Head of caudate nucleus (tissue), 42 donors: ENCODE results near the gene VCL.

Experiments used
- DNase-seq, 42 donors: peaks; one replicate each; pipeline versions ENCODE4 v3.0.0 to v3.0.0-alpha.2; 2020 to 2021; ENCODE audit warnings: mixed read lengths in 7 of 42
- intact Hi-C: fragments of 100-400 bp; cut with DNase I; formaldehyde crosslinking; loops from one replicate; pipeline ENCODE4 v1.15.0; 2022

Gene VCL

DNA sequence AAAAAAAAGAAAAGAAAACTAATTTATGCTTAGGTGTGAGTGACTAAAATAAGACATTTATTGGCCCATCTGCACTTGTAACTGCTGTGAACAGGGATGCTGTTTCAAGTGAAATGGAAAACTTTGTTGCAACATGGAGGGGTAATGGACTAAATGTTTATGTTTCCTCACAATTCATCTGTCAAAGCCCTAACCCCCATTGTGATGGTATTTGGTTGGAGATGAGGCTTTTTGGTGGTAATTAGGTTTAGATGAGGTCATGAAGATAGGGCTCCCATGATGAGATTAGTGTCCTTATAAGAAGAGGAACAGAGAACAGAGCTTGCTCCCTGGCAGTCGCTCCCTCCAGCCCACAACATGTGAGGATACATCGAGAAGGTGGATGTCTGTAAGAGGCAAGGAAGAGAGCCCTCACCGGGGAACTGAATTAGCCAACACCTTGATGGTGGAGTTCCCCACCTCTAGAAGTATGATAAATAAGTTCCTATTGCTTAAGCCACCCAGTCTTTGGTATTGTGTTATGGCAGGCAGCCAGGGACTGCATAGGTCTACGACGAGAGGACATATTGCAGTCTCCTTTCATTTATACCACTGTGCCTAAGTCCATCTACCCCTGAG, 28.6 kb upstream of the VCL start:
- intact Hi-C loops: no loop called here
- no peak for DNase-seq

- intact Hi-C loops: no loop called here
- no peak for DNase-seq
These were observed 27.1 kb upstream of the VCL start for GRCh38 chr10:73970845-73971244.

DNA sequence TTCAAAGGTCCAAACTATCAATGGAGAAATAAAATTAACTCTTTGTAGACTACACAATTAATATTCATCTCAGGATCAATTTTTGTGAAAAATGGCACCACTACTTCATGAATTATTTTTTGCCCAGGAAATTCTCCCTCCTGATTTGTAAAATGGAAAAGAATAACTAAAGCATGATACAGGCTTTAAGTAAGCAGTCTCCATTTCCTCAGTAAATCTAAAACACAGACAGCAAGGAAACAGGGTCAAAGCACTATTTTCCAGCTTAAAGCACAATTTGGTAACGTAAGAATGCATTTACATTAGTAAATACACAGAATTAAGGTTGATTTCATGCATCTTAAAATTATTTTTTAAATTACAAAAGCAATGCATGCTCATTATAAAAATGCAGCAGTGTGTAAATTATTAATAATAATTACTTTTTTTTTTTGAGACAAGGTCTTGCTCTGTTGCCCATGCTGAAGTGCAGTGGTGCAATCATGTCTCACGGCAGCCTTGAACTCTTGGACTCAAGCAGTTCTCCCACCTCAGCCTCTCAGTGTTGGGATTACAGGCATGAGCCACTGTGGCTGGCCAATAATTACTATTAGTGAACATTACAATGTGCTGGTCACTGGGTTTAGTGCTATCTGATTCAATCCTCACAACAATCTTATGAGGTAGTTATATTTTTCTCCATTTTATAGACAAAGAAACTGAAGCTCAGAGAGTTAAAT, 26.1 kb upstream of the VCL start:
- intact Hi-C loops: no loop called here
- no peak for DNase-seq

DNA sequence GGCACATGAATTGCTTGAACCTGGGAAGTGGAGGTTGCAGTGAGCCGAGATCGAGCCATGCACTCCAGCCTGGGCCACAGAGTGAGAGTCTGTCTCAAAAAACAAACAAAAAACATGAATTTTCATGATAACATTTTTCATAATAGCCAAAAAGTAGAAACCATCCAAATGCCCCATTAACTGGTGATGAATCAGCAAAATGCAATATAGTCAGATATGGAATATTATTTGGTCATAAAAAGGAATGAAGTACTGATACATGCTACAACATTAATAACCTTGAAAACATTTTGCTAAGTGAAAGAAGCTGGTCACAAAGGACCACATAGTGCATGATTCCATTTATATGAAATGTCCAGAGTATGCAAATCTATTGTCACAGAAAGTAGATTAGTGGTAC, 24.5 kb upstream of the VCL start:
- intact Hi-C loops: no loop called here
- DNase-seq: no peak

DNA sequence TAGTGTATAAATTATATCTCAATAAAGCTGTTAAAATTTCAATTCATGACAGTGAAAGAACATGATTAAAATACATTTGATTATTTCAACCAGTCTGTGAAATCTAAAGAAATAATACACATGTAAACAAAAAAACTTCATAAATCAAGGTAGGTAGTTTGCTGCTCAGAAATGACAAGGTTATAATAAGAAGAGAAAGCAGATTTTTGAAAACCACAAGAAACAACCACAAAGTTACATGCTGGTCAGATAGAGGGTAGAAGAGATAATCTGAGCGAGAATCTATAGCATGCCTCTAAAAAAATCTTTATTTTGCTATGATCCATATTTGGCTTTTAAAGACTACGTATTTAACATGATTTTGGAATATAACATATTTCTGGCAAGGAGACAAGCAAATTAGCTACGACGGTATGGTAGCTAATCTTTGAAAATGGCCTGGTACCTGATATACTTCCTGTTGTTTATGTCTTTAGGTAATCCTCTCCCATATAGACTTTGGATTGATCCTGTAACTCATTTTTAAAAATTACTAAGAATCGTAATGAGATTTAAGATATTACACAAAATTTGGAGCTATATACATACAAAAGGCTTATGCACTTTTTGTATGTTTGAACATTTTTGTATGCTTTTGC, 23.5 kb upstream of the VCL start:
- no peak for DNase-seq
- intact Hi-C loops: no loop called here

GRCh38 chr10:73975388-73975787, 22.5 kb upstream of the VCL start:
- no peak for DNase-seq
- intact Hi-C loops: no loop called here

DNA sequence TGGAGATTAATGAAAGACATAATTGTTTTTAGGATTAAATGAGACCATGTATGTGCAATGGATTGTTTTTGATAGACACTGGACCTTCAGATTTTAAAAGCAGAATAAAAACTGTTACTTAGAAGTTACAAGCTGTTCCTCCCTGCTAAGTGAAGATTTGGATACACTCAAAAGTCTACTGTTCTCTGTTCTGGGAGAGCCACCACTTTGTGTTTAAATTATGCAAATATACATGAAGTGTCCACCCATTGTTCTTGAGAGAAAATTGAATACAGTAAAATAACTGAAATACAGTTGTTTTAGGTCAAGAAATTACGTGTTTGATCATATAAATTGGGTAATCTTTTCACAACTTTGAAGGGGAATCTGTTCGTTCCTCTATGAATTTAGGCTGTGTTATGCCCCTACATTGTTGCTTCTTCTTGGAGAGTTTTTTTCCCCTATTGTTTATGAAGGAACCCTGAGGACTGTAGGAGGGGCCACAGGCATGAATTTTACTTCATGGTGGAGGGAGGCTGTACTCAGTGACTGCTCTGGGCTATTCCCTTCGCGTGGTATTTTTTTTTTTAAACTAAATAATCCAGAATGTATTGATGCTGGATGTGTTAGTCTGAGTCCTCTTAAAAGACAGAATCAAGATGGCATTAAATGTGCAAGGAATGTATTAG, 18.6 kb upstream of the VCL start:
- no peak for DNase-seq

DNA sequence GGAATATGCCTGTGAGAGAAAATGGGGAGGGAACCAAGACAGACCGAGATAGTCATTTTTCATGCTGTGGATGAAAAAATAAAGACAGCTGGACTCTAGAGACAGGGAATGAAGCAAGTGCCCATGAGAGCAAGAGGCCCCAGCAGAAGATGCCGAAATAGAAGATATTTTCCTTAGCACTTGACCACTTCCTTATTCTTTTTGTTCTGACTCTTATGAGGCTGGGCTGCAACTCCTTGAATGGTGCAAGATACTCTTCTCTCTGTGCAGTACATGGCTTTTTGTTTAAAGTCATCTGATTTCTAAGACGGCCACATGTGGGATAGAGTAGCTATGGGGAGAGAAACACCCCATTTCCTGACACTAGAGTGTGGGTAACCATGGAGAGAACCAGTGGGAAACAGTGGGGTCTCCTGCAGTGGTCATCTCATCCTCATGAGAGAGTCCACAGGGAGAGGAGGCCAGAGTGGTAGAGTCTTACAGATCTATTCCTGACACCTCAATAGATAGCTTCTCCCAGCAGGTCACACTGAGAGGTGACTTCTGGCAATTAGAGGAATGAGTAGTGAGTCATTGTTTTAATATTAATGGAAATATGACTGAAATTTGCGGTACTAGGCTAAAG, 18.0 kb upstream of the VCL start:
- DNase-seq: no peak
- intact Hi-C loops: no loop called here

More for the DNA sequence above, 18.6 kb upstream of the VCL start:
- intact Hi-C loops: no loop called here

- intact Hi-C loops: no loop called here
- no peak for DNase-seq
These were observed 16.1 kb upstream of the VCL start for GRCh38 chr10:73981812-73982211.

GRCh38 chr10:73983096-73984047, 14.5 kb upstream of the VCL start:
- intact Hi-C loops: no loop called here
- DNase-seq: no peak

GRCh38 chr10:73989594-73990150, 8.2 kb upstream of the VCL start:
- intact Hi-C loops: no loop called here
- no peak for DNase-seq

DNA sequence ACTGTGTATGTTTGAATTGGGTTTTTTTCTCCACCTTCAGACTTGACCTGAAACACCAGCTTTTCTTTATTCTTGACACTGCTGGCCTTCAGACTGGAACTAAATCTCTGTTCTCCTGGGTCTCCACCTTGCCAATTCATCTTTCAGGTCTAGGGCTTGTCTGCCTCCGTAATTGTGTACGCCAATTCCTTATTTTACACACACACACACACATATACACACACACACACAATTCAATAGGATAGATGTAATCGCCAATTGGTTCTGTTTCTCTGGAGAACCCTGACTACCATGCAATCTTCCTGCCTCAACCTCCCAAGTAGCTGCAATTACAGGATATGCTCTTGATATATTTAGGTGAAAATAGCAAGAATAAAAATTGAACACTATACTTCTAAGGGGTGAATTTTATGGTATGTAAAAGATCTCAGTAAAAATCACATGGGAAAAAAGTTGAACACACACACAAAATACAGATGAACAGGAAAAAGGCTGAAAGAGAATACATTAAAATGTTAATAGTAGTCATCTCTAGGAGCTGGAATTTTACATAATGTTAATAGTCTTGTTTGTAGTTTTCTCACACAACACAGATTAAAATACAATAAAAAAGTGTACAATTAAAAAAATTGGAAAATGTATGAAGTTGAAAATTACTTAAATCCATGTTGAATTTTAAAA, 6.6 kb upstream of the VCL start:
- intact Hi-C loops: no loop called here
- DNase-seq: no peak

GRCh38 chr10:73991884-73992245, 6.1 kb upstream of the VCL start:
- intact Hi-C loops: no loop called here
- peak in 1 of 42 donors; percentile 8 for DNase-seq

DNA sequence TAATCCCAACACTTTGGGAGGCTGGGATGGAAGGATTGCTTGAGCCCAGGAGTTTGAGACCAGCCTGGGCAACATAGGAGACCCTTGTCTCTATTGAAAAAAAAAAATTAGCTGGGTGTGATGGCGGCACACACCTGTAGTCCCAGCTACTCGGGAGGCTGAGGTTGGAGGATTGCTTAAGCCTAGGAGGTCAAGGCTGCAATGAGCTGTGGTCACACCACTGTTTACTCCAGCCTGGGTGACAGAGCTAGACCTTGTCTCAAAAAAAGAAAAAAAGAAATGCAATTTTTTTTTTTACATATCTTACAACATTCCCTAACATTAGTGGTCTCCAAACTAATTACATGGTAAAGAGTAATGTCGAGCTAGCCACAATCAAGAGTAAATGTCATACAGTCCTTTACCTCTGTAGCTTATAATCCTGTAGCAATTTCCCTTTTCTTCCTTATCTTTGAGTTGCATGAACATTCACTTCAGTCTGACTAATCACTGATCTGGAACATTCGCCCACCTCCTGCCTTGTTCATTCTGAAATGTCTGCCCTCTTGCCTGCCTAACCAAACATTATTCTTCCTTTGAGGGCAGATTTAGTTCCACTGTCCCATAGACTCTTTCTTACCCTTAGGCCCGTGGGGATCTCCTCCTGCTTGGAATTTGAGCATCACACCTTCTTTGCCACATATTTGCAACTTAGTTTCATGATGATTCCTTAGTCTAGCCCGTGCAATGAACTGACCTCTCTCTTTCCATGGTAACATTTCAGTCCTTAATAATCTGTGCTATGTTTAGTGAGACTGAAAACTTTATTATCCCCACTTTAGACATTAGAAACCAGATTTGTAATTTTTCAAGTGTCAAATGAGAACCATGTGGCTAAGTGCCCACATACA, 4.8 kb upstream of the VCL start:
- intact Hi-C loops: no loop called here
- DNase-seq: peak in 27 of 42 donors; percentile 17 to 69 (median 42)

- intact Hi-C loops: no loop called here
- no peak for DNase-seq
These were observed 2.9 kb upstream of the VCL start for GRCh38 chr10:73995035-73995358.

- intact Hi-C loops: no loop called here
- DNase-seq: peak in 4 of 42 donors; percentile 8 to 50 (median 42)
These were observed 492 bp upstream of the VCL start for GRCh38 chr10:73997461-73997786.

GRCh38 chr10:73998623-73998928, 660 bp downstream of the VCL start:
- intact Hi-C loops: no loop called here
- peak in 30 of 42 donors; percentile 7 to 59 (median 25) for DNase-seq
